RWPE1 (cell line): ENCODE data around the gene SRGAP3.
"Not testable (repeated sequence)": the region's sequence is repeated elsewhere in the genome, so short reads cannot be mapped to it uniquely, and the experiment has no call there.

ENCODE experiments used
- CTCF ChIA-PET: fragments of 350-600 bp; sonication (Branson Sonifier 250); formaldehyde crosslinking; extraction: SDS; loops from one replicate; lab custom pipeline; 2021; lab: Yijun Ruan, JAX
- POLR2A ChIA-PET: fragments of 400-600 bp; formaldehyde crosslinking; extraction: SDS; loops from one replicate; lab custom pipeline; 2020; ENCODE audit warnings: antibody characterized with exemption; ENCODE audit not compliant: low non-redundant PET; lab: Yijun Ruan, JAX
- DNase-seq: peaks from one replicate; pipeline ENCODE4 v3.0.0; 2012; ENCODE audit warnings: low spot score
- H3K27ac ChIP-seq: fragments of 450-650 bp; 2 replicates; pipeline ENCODE4 v1.5.1; 2017
- CTCF ChIP-seq: fragments of 450-650 bp; conservative IDR thresholded peaks from 2 replicates; pipeline ENCODE4 v1.5.1; 2017; ENCODE audit warnings: low read depth, mild to moderate bottlenecking

The SRGAP3 gene

GRCh38 chr3:9097495-9097894, 152.0 kb downstream of the SRGAP3 start:
- DNase-seq = no peak
- CTCF ChIA-PET = interaction anchor here (0.6 to 1.0 kb wide), 2 partner anchors 57 to 117 kb away, joined by 3 to 4 read pairs; no protein-coding TSS in a partner anchor
- POLR2A ChIA-PET = no interaction called here
- no peak for TF ChIP-seq CTCF
- H3K27ac ChIP-seq = no peak overlapping the region

- ChIA-PET CTCF (interaction anchor here (0.6 kb wide), 2 partner anchors 59 to 153 kb away, joined by 4 read pairs; no protein-coding TSS in a partner anchor), POLR2A (no interaction called here)
- peak overlapping the region; percentile 40; the same call in 1 of the 2 replicates for H3K27ac ChIP-seq
- DNase-seq = no peak
- TF ChIP-seq CTCF = no peak
Measured at GRCh38 chr3:9091486-9092235, 157.8 kb downstream of the SRGAP3 start.

DNA sequence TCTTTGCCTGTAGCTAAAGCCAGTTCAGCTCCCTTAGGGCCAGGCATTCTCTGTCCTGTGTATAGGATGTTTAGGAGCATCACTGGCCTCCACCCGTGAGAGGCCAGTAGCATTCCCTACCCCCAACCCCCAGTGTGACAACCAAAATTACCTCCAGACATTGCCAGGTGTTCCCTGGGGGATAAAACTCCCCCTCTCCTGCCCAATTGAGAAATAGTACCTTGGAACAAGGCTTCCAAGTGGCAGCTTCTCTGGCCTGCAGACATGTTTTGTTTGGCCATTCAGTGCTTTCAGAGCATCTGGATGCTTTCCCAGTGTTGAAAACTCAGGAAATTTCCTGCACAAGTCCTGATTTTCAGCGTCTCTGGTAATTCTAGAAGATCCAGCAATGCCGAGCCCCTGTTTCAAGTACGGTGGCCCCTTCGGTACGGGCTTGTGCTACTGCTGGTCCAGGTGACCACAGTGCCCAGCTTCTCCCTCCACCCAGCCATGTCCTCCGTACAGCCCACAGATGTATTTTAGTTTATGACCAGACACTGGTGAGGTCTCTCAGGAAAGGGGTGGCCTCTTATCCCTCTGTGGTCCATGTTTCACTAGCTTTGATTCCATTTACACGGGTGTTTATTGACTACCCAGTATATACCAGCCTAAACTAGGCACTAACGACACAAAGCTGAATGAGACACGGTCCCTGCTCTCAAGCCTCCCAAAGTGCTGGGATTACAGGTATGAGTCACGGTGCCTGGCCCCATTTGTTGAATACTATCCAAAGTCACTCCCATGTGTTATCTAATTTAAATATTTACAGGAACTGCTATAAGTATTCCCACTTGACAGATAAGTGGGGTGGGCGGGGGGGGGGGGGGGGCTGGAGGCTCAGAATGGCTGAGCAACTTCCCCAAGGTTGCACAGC, 160.7 kb downstream of the SRGAP3 start:
- ChIA-PET CTCF (no interaction called here), POLR2A (no interaction called here)
- TF ChIP-seq CTCF = no peak
- DNase-seq = peak; percentile 34
- peak overlapping the region; percentile 95 for H3K27ac ChIP-seq

- ChIA-PET POLR2A (no interaction called here), CTCF (interaction anchor here (0.8 kb wide), 1 partner anchor 65 kb away, joined by 4 read pairs; no protein-coding TSS in a partner anchor)
- peak overlapping the region; percentile 95 for H3K27ac ChIP-seq
- no peak for TF ChIP-seq CTCF
- no peak for DNase-seq
Measured at GRCh38 chr3:9087831-9088413, 161.5 kb downstream of the SRGAP3 start.

GRCh38 chr3:9085428-9085827, 164.0 kb downstream of the SRGAP3 start:
- H3K27ac ChIP-seq, CTCF ChIA-PET, POLR2A ChIA-PET, DNase-seq: not testable (repeated sequence)

GRCh38 chr3:9081184-9081818, 168.1 kb downstream of the SRGAP3 start:
- DNase-seq = no peak
- no peak overlapping the region for H3K27ac ChIP-seq
- ChIA-PET POLR2A (no interaction called here), CTCF (no interaction called here)
- no peak for TF ChIP-seq CTCF
